RWPE1 (cell line): ENCODE measurements around the gene KRTAP5-1.

Experiments
- CTCF ChIA-PET: fragments of 350-600 bp; sonication (Branson Sonifier 250); formaldehyde crosslinking; extraction: SDS; loops from one replicate; lab custom pipeline; 2021; lab: Yijun Ruan, JAX
- POLR2A ChIA-PET: fragments of 400-600 bp; formaldehyde crosslinking; extraction: SDS; loops from one replicate; lab custom pipeline; 2020; ENCODE audit warnings: antibody characterized with exemption; ENCODE audit not compliant: low non-redundant PET; lab: Yijun Ruan, JAX
- DNase-seq: peaks from one replicate; pipeline ENCODE4 v3.0.0; 2012; ENCODE audit warnings: low spot score
- H3K27ac ChIP-seq: fragments of 450-650 bp; 2 replicates; pipeline ENCODE4 v1.5.1; 2017
- CTCF ChIP-seq: fragments of 450-650 bp; conservative IDR thresholded peaks from 2 replicates; pipeline ENCODE4 v1.5.1; 2017; ENCODE audit warnings: low read depth, mild to moderate bottlenecking

The KRTAP5-1 gene

GRCh38 chr11:1564535-1565172 is 20.4 kb downstream of the KRTAP5-1 start:
- ChIA-PET CTCF (interaction anchor here (0.6 to 4.8 kb wide), 4 partner anchors 10 to 1252 kb away, joined by 3 to 26 read pairs (median 4); no protein-coding TSS in a partner anchor), POLR2A (no interaction called here)
- H3K27ac ChIP-seq: no peak overlapping the region
- DNase-seq: peak; percentile 64
- no peak for TF ChIP-seq CTCF

- ChIA-PET POLR2A (no interaction called here), CTCF (interaction anchor here (0.6 to 4.8 kb wide), 2 partner anchors 10 to 31 kb away, joined by 3 to 26 read pairs; no protein-coding TSS in a partner anchor)
- no peak overlapping the region for H3K27ac ChIP-seq
- DNase-seq: no peak
- TF ChIP-seq CTCF: no peak
Measured at GRCh38 chr11:1563697-1564534, 21.2 kb downstream of the KRTAP5-1 start.

- no peak for DNase-seq
- no peak for TF ChIP-seq CTCF
- H3K27ac ChIP-seq: no peak overlapping the region
- CTCF ChIA-PET: interaction anchor here (4.8 kb wide), 1 partner anchor 11 kb away, joined by 26 read pairs; no protein-coding TSS in a partner anchor
- POLR2A ChIA-PET: no interaction called here
Measured at GRCh38 chr11:1563149-1563638, 21.9 kb downstream of the KRTAP5-1 start.

- H3K27ac ChIP-seq: peak overlapping the region; percentile 48
- DNase-seq: no peak
- no peak for TF ChIP-seq CTCF
- CTCF ChIA-PET: interaction anchor here (4.8 kb wide), 1 partner anchor 12 kb away, joined by 26 read pairs; no protein-coding TSS in a partner anchor
- POLR2A ChIA-PET: no interaction called here
Measured at GRCh38 chr11:1562469-1563148, 22.5 kb downstream of the KRTAP5-1 start.

GRCh38 chr11:1561955-1562354 is 23.1 kb downstream of the KRTAP5-1 start:
- no peak for DNase-seq
- no peak for TF ChIP-seq CTCF
- ChIA-PET POLR2A (no interaction called here), CTCF (no interaction called here)
- H3K27ac ChIP-seq: peak overlapping the region; percentile 48

- CTCF ChIA-PET: interaction anchor here (4.4 kb wide), 1 partner anchor 15 kb away, joined by 21 read pairs; no protein-coding TSS in a partner anchor
- peak overlapping the region; percentile 99; the same call in 1 of the 2 replicates for H3K27ac ChIP-seq
- DNase-seq: no peak
- TF ChIP-seq CTCF: no peak
- POLR2A ChIA-PET: no interaction called here
Measured at GRCh38 chr11:1561266-1561665, 23.8 kb downstream of the KRTAP5-1 start.
